Activated T-cell treated with anti-CD3 and anti-CD28 coated beads, Interleukin-2, amount 50 U/mL, for 48 hours (primary cell): ENCODE data around the gene PATZ1.
A peak's percentile ranks its signal among the peaks of the same experiment; 100 is the strongest.

Source experiments
- DNase-seq, 2 experiments: peaks; one replicate each; pipeline ENCODE4 v3.0.0-alpha.2; 2020

Gene PATZ1

DNA sequence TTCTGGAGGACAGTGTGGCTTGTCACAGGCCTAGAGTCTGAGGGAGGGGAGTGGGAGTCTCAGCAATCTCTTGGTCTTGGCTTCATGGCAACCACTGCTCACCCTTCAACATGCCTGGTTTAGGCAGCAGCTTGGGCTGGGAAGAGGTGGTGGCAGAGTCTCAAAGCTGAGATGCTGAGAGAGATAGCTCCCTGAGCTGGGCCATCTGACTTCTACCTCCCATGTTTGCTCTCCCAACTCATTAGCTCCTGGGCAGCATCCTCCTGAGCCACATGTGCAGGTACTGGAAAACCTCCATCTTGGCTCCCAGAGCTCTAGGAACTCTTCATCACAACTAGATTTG is 66.8 kb downstream of the PATZ1 start:
- DNase-seq = no peak

DNA sequence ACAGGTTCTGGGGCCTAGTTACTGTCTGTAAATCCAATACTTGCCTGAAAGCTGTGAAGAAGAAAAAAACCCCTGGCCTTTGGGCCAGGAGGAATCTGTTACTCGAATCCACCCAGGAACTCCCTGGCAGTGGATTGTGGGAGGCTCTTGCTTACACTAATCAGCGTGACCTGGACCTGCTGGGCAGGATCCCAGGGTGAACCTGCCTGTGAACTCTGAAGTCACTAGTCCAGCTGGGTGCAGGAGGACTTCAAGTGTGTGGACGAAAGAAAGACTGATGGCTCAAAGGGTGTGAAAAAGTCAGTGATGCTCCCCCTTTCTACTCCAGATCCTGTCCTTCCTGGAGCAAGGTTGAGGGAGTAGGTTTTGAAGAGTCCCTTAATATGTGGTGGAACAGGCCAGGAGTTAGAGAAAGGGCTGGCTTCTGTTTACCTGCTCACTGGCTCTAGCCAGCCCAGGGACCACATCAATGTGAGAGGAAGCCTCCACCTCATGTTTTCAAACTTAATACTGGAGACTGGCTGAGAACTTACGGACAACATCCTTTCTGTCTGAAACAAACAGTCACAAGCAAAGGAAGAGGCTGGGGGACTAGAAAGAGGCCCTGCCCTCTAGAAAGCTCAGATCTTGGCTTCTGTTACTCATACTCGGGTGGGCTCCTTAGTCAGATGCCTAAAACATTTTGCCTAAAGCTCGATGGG is 67.4 kb downstream of the PATZ1 start:
- peak in 1 of 2 experiments; percentile 35 for DNase-seq

DNA sequence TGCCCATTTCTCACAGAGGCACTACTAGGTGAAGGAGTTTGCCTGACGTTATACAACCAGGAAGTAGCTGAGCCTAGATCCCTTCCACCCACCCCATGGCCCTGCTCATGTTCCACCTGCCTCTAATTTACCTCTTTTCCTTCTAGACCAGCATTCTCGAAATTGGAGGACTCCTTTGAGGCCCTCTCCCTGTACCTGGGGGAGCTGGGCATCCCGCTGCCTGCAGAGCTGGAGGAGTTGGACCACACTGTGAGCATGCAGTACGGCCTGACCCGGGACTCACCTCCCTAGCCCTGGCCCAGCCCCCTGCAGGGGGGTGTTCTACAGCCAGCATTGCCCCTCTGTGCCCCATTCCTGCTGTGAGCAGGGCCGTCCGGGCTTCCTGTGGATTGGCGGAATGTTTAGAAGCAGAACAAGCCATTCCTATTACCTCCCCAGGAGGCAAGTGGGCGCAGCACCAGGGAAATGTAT is 68.0 kb downstream of the PATZ1 start:
- DNase-seq = no peak

DNA sequence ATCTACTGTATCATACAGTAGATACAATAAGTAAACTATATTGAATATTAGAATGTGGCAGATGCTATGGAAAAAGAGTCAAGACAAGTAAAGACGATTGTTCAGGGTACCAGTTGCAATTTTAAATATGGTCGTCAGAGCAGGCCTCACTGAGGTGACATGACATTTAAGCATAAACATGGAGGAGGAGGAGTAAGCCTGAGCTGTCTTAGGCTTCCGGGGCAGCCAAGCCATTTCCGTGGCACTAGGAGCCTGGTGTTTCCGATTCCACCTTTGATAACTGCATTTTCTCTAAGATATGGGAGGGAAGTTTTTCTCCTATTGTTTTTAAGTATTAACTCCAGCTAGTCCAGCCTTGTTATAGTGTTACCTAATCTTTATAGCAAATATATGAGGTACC is 68.4 kb downstream of the PATZ1 start:
- no peak for DNase-seq

DNA sequence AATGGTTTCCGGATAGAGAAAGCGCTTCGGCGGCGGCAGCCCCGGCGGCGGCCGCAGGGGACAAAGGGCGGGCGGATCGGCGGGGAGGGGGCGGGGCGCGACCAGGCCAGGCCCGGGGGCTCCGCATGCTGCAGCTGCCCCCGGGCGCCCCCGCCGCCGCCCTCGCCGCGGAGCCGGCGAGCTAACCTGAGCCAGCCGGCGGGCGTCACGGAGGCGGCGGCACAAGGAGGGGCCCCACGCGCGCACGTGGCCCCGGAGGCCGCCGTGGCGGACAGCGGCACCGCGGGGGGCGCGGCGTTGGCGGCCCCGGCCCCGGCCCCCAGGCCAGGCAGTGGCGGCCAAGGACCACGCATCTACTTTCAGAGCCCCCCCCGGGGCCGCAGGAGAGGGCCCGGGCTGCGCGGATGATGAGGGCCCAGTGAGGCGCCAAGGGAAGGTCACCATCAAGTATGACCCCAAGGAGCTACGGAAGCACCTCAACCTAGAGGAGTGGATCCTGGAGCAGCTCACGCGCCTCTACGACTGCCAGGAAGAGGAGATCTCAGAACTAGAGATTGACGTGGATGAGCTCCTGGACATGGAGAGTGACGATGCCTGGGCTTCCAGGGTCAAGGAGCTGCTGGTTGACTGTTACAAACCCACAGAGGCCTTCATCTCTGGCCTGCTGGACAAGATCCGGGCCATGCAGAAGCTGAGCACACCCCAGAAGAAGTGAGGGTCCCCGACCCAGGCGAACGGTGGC is 69.5 kb downstream of the PATZ1 start:
- no peak for DNase-seq
